Measurements from ENCODE around the gene ACSS3.

- TF ChIP-seq, protein P1, sequence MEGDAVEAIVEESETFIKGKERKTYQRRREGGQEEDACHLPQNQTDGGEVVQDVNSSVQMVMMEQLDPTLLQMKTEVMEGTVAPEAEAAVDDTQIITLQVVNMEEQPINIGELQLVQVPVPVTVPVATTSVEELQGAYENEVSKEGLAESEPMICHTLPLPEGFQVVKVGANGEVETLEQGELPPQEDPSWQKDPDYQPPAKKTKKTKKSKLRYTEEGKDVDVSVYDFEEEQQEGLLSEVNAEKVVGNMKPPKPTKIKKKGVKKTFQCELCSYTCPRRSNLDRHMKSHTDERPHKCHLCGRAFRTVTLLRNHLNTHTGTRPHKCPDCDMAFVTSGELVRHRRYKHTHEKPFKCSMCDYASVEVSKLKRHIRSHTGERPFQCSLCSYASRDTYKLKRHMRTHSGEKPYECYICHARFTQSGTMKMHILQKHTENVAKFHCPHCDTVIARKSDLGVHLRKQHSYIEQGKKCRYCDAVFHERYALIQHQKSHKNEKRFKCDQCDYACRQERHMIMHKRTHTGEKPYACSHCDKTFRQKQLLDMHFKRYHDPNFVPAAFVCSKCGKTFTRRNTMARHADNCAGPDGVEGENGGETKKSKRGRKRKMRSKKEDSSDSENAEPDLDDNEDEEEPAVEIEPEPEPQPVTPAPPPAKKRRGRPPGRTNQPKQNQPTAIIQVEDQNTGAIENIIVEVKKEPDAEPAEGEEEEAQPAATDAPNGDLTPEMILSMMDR (IDR thresholded peaks at IDR 0.05; ENCODE audit: low read length) = no peak
- TF ChIP-seq EZH2 (IDR thresholded peaks at IDR 0.05; ENCODE audit: borderline replicate concordance, low read length) = no peak
These were observed 45.7 kb downstream of the ACSS3 start for GRCh38 chr12:81123611-81124010.
